ENCODE results near the gene SERGEF. TPM values are rescaled to one million over a fixed set of nuclear protein-coding genes. Genes with fewer than 3 reads are reported as not detected.

The SERGEF gene
- total RNA-seq, 4 donors from 2014 or later, result 42.1 to 61.6 (median 53.9) TPM

DNA sequence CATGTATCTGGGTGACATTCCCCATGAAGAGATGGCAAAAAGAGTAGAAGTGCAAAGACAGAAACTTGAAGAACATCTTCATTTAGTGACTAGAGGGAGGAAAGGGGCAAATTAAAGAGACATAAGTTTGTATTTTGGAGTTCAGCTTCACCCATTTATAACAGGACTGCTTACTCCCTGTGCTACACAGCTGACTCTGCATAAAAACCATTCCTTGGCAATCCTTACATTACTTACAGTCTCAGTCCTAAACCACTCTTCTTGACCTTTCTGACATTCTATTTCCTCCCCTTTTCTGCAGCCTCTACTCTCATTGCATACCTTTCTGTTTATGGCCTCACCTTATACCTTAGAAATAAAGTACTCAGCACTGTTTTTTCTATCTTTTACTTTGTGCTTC is 6.8 kb upstream of the SERGEF start:
- H3K27me3 ChIP-seq, result no peaks in the 10 kb centered on the region
- no peak for TF ChIP-seq POLR2A (IDR thresholded peaks at IDR 0.05)
- TF ChIP-seq EP300 (IDR thresholded peaks at IDR 0.05), result no peak
- TF ChIP-seq CTCF (IDR thresholded peaks at IDR 0.05), result no peak

GRCh38 chr11:18016789-18017188 is 3.9 kb upstream of the SERGEF start:
- no peaks in the 10 kb centered on the region for H3K9me3 ChIP-seq
- 94% methylated on average over 2 of the region's 2 CpGs for WGBS, 2 donors
- peaks cover 0 to 5% (median 0%) of the 10 kb centered on the region in 3 donors for H3K36me3 ChIP-seq
- no peak overlapping the region for H3K27ac ChIP-seq
- no peaks in the 10 kb centered on the region for H3K27me3 ChIP-seq
- peaks cover 0 to 15% (median 6%) of the 10 kb centered on the region in 4 donors for H3K4me1 ChIP-seq
- TF ChIP-seq EP300 (IDR thresholded peaks at IDR 0.05), result no peak
- no peak for TF ChIP-seq POLR2A (IDR thresholded peaks at IDR 0.05)
- no peak for TF ChIP-seq CTCF (IDR thresholded peaks at IDR 0.05)
- no peak overlapping the region for H3K4me3 ChIP-seq
- DNase-seq (ENCODE audit: low spot score in 2 of 2), result no peak

More for the DNA sequence above, 6.8 kb upstream of the SERGEF start:
- H3K4me3 ChIP-seq, result no peak overlapping the region
- H3K27ac ChIP-seq, result no peak overlapping the region
- no peak for DNase-seq (ENCODE audit: low spot score in 2 of 2)
- no peaks in the 10 kb centered on the region for H3K4me1 ChIP-seq
- H3K9me3 ChIP-seq, result no peaks in the 10 kb centered on the region
- peaks cover 0 to 5% (median 0%) of the 10 kb centered on the region in 3 donors for H3K36me3 ChIP-seq

- TF ChIP-seq CTCF (IDR thresholded peaks at IDR 0.05), result no peak
- TF ChIP-seq POLR2A (IDR thresholded peaks at IDR 0.05), result no peak
- no peak for TF ChIP-seq EP300 (IDR thresholded peaks at IDR 0.05)
- Histone ChIP-seq H3K27ac (no peak overlapping the region), H3K9me3 (no peaks in the 10 kb centered on the region), H3K27me3 (no peaks in the 10 kb centered on the region), H3K4me3 (no peak overlapping the region), H3K36me3 (no peaks in the 10 kb centered on the region), H3K4me1 (peaks cover 0 to 15% (median 7%) of the 10 kb centered on the region in 4 donors)
- DNase-seq (ENCODE audit: low spot score in 2 of 2), result no peak
Measured at GRCh38 chr11:18014876-18015275, 2.0 kb upstream of the SERGEF start.

DNA sequence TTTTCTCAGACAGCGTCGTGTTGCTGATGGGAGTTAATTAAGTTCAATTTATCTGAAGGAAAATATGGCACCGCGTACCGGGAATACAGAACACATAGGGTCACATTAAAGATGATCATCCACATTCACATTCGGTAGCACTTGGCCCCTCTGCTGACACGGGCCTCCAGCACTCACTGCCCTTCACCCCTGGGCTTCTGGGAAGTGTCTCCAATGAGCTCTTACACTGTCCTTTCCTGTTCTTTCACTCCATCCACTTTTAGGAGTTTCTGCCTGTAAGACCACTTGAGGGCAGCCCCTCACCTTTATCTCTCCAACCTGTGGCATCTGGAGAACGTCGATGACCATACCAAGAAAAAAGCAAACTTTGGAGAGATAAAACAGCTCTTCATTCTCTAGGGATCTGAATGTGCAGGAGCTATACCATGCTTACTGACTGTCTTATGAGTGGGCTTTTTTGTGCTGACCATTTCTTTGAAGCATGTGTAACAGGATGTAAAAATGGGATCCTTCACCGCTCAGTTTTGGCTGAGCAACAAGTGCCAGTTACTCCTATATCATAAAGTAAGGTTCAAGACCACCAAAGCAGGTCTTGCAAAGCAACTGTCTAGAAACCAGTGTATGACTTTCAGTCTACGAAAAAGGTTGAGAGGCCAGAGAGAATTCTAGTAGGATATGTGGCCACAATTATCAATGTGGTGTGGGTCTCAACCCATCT is 1.1 kb upstream of the SERGEF start:
- Histone ChIP-seq H3K27ac (peak overlapping the region; percentile 67 to 97 (median 90)), H3K4me1 (peaks cover 0 to 15% (median 7%) of the 10 kb centered on the region in 4 donors), H3K36me3 (no peaks in the 10 kb centered on the region), H3K9me3 (no peaks in the 10 kb centered on the region), H3K27me3 (no peaks in the 10 kb centered on the region), H3K4me3 (peak overlapping the region; percentile 67 to 88 (median 81))
- 18 to 19% methylated on average over 11 of the region's 11 CpGs for WGBS, 2 donors
- TF ChIP-seq POLR2A (IDR thresholded peaks at IDR 0.05) (no peak), EP300 (IDR thresholded peaks at IDR 0.05) (no peak), CTCF (IDR thresholded peaks at IDR 0.05) (no peak)
- no peak for DNase-seq (ENCODE audit: low spot score in 2 of 2)

GRCh38 chr11:18012122-18012905 is 533 bp downstream of the SERGEF start:
- TF ChIP-seq POLR2A (IDR thresholded peaks at IDR 0.05), result no peak
- TF ChIP-seq CTCF (IDR thresholded peaks at IDR 0.05), result no peak
- no peak for TF ChIP-seq EP300 (IDR thresholded peaks at IDR 0.05)
- 10 to 12% methylated on average over 20 to 34 of the region's 46 CpGs for WGBS, 2 donors
- Histone ChIP-seq H3K4me1 (peaks cover 0 to 15% (median 7%) of the 10 kb centered on the region in 4 donors), H3K27me3 (no peaks in the 10 kb centered on the region), H3K27ac (peak overlapping the region; percentile 67 to 97 (median 90)), H3K4me3 (peak overlapping the region; percentile 67 to 88 (median 81)), H3K36me3 (peaks cover 0 to 4% (median 0%) of the 10 kb centered on the region in 3 donors), H3K9me3 (no peaks in the 10 kb centered on the region)
- peak in 1 of 2 donors; percentile 8 for DNase-seq (ENCODE audit: low spot score in 2 of 2)

All from tibial nerve (tissue), 4 donors.